ENCODE data around the gene MRPL23.

DNA sequence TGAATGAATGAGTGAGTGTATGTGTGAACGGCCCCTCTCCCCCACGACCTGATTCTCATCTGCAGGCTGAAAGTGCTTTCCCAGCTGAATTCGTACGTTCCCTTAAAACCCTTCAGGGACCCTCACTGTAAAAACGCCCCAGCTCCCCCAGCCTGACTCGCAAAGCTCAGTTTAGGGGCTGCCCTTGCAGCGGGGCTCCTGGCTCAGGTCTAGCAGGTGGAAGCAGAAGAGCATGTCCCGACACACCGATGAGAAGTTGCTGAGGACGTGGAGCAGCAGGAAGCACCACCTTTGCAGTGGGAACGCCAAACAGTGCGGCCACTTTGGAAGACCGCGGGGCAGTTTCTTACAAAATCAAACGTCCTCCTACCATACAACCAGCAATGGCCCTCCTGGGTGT is 3.6 kb upstream of the MRPL23 start:
- TF ChIP-seq RXRA (IDR thresholded peaks at IDR 0.05): no peak
- no peak for TF ChIP-seq CTCF (IDR thresholded peaks at IDR 0.05; ENCODE audit: low read depth, low read length, missing input control)
- no peak for TF ChIP-seq RAD21 (IDR thresholded peaks at IDR 0.05)
- no peak for TF ChIP-seq SP1 (IDR thresholded peaks at IDR 0.05)
- TF ChIP-seq EGR1 (IDR thresholded peaks at IDR 0.05; ENCODE audit: low read depth in 2 of 2): no peak
- TF ChIP-seq, protein P1, sequence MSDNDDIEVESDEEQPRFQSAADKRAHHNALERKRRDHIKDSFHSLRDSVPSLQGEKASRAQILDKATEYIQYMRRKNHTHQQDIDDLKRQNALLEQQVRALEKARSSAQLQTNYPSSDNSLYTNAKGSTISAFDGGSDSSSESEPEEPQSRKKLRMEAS (IDR thresholded peaks at IDR 0.05): no peak
- no peak for TF ChIP-seq JUND (IDR thresholded peaks at IDR 0.05)
- no peak for TF ChIP-seq REST (IDR thresholded peaks at IDR 0.05)
- TF ChIP-seq, protein P2, sequence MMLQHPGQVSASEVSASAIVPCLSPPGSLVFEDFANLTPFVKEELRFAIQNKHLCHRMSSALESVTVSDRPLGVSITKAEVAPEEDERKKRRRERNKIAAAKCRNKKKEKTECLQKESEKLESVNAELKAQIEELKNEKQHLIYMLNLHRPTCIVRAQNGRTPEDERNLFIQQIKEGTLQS (IDR thresholded peaks at IDR 0.05): no peak

Measured in liver (tissue), 3 donors.